HEK293 (cell line): ENCODE data around the gene GRP.

Experiments
- CTCF ChIA-PET: fragments of 350-600 bp; formaldehyde crosslinking; extraction: SDS; loops from one replicate; lab custom pipeline; 2021; ENCODE audit warnings: antibody characterized with exemption; lab: Yijun Ruan, JAX
- POLR2A ChIA-PET: fragments of 300-600 bp; formaldehyde crosslinking; extraction: SDS; loops from one replicate; lab custom pipeline; 2020; ENCODE audit warnings: antibody characterized with exemption, inconsistent platforms; lab: Yijun Ruan, JAX
- H3K27ac ChIP-seq: fragments of 200-500 bp; sonication (Bioruptor generic); 2 replicates; pipeline ENCODE4 v1.5.1; 2014; ENCODE audit warnings: low read depth, low read length, control low read depth, inconsistent platforms; ENCODE audit errors: extremely low read depth
- H3K36me3 ChIP-seq, 2 experiments: fragments of 200-500 bp in 1 of 2; sonication (Bioruptor generic) in 1 of 2; 1 replicate in 1 of 2; 2 replicates in 1 of 2; pipeline ENCODE4 v1.5.1; 2014 to 2017; ENCODE audit warnings: inconsistent platforms in 2 of 2, low read length in 2 of 2; ENCODE audit not compliant: control insufficient read depth in 2 of 2, insufficient read depth in 1 of 2
- H3K4me1 ChIP-seq: fragments of 200-500 bp; sonication (Bioruptor generic); 2 replicates; pipeline ENCODE4 v1.5.1; 2014; ENCODE audit warnings: mild to moderate bottlenecking, low read length, inconsistent platforms; ENCODE audit not compliant: control insufficient read depth, insufficient read depth
- H3K4me3 ChIP-seq: 2 replicates; pipeline ENCODE4 v1.5.1; 2011; ENCODE audit warnings: low read depth, mild to moderate bottlenecking, control low read depth, low read length, moderate library complexity
- H3K9me3 ChIP-seq: fragments of 200-500 bp; sonication (Bioruptor generic); 2 replicates; pipeline ENCODE4 v1.5.1; 2014; ENCODE audit warnings: low read depth, low read length, inconsistent platforms; ENCODE audit not compliant: control insufficient read depth, insufficient read depth
- INSM2 ChIP-seq: fragments of 450-650 bp; formaldehyde crosslinking; IDR thresholded peaks from 2 replicates; pipeline ENCODE4 v1.5.1; 2016; ENCODE audit warnings: missing biosample characterization, missing genetic modification characterization
- KLF17 ChIP-seq: fragments of 450-650 bp; formaldehyde crosslinking; IDR thresholded peaks from 2 replicates; pipeline ENCODE4 v1.5.1; 2016; ENCODE audit warnings: missing biosample characterization, missing genetic modification characterization
- REST ChIP-seq: fragments of 450-650 bp; formaldehyde crosslinking; IDR thresholded peaks from 2 replicates; pipeline ENCODE4 v1.5.1; 2016; ENCODE audit warnings: missing biosample characterization, missing genetic modification characterization
- ZBTB17 ChIP-seq: fragments of 450-650 bp; formaldehyde crosslinking; IDR thresholded peaks from 2 replicates; pipeline ENCODE4 v1.5.1; 2016; ENCODE audit warnings: missing biosample characterization, missing genetic modification characterization
- ZBTB26 ChIP-seq: fragments of 450-650 bp; formaldehyde crosslinking; optimal IDR thresholded peaks from 2 replicates; pipeline ENCODE3; 2016; ENCODE audit warnings: missing biosample characterization, mild to moderate bottlenecking, missing genetic modification characterization
- ZBTB6 ChIP-seq: fragments of 450-650 bp; formaldehyde crosslinking; IDR thresholded peaks from 2 replicates; pipeline ENCODE4 v1.5.1; 2017; ENCODE audit warnings: missing biosample characterization, missing genetic modification characterization
- ZNF426 ChIP-seq: fragments of 450-650 bp; formaldehyde crosslinking; IDR thresholded peaks from 2 replicates; pipeline ENCODE4 v1.5.1; 2017; ENCODE audit warnings: missing biosample characterization, missing genetic modification characterization, mild to moderate bottlenecking, inconsistent platforms, moderate library complexity
- ZNF558 ChIP-seq: fragments of 450-650 bp; formaldehyde crosslinking; IDR thresholded peaks from 2 replicates; pipeline ENCODE4 v1.5.1; 2016; ENCODE audit warnings: missing biosample characterization, missing genetic modification characterization
- ZNF704 ChIP-seq: fragments of 450-650 bp; formaldehyde crosslinking; IDR thresholded peaks from 2 replicates; pipeline ENCODE4 v1.5.1; 2016; ENCODE audit warnings: missing biosample characterization, missing genetic modification characterization

The GRP gene

GRCh38 chr18:59263661-59264060 lies 43.7 kb downstream of the GRP start (continued):
- TF ChIP-seq ZNF704 (tag by site-specific recombination) (no peak), INSM2 (tag by site-specific recombination) (no peak)

GRCh38 chr18:59264121-59264571 lies 44.2 kb downstream of the GRP start:
- ChIA-PET CTCF (interaction anchor here (0.5 to 8.1 kb wide), 7 partner anchors 9 to 138 kb away, joined by 3 to 46 read pairs (median 4); partner anchors contain the start of genes RAX and SEC11C), POLR2A (interaction anchor here (1.7 kb wide), 1 partner anchor 9 kb away, joined by 4 read pairs; the partner anchor contains the start of gene RAX)

GRCh38 chr18:59264651-59265245 lies 44.8 kb downstream of the GRP start:
- H3K4me1 ChIP-seq = peaks cover 6% of the 10 kb centered on the region; the same call in 1 of the 2 replicates
- no peaks in the 10 kb centered on the region for H3K9me3 ChIP-seq
- ChIA-PET CTCF (interaction anchor here (0.6 to 8.1 kb wide), 6 partner anchors 9 to 314 kb away, joined by 3 to 46 read pairs (median 6); partner anchors contain the start of gene RAX), POLR2A (interaction anchor here (0.5 to 1.7 kb wide), 3 partner anchors 9 to 21 kb away, joined by 3 to 4 read pairs (median 3); partner anchors contain the start of gene RAX)
- H3K27ac ChIP-seq = no peak overlapping the region
- no peaks in the 10 kb centered on the region for H3K36me3 ChIP-seq
- peak overlapping the region; percentile 37 for H3K4me3 ChIP-seq
- TF ChIP-seq ZBTB26 (peak; percentile 34), ZBTB17 (tag by site-specific recombination) (peak; percentile 69; the same call in 1 of the 2 replicates), ZBTB6 (peak; percentile 23; the same call in 1 of the 2 replicates), ZNF426 (tag by site-specific recombination) (no peak)

More at GRCh38 chr18:59264121-59264571, 44.2 kb downstream of the GRP start:
- Histone ChIP-seq H3K27ac (no peak overlapping the region), H3K36me3 (no peaks in the 10 kb centered on the region), H3K4me3 (no peak overlapping the region), H3K9me3 (no peaks in the 10 kb centered on the region), H3K4me1 (peaks cover 6% of the 10 kb centered on the region; the same call in 1 of the 2 replicates)
- TF ChIP-seq REST (tag by site-specific recombination) = no peak
- no peak for TF ChIP-seq KLF17 (tag by site-specific recombination)
- TF ChIP-seq ZNF558 (tag by site-specific recombination) = no peak
